Tibial artery (tissue), 4 donors: ENCODE data around the gene SART3.

Source experiments
- DNase-seq, 2 donors: peaks; one replicate each; pipeline ENCODE4 v3.0.0-alpha.2; 2019
- H3K27ac ChIP-seq, 2 donors: fragments of 200-600 bp; sonication (generic) in 1 of 2; 1 replicate in 1 of 2; 2 replicates in 1 of 2; pipeline ENCODE4 v1.5.1; 2018 to 2019; ENCODE audit warnings: mild to moderate bottlenecking in 1 of 2
- H3K27me3 ChIP-seq, 2 donors: fragments of 200-600 bp; sonication (generic) in 1 of 2; one replicate each; pipeline versions ENCODE4 v1.5.1 to v1.6.0; 2016 to 2019
- H3K36me3 ChIP-seq, 3 donors: fragments of 200-600 bp; sonication (generic) in 2 of 3; one replicate each; pipeline ENCODE4 v1.5.1; 2016 to 2019; ENCODE audit warnings: mild to moderate bottlenecking in 2 of 3
- H3K4me1 ChIP-seq, 4 donors: fragments of 200-600 bp; sonication (generic) in 2 of 4; 1 replicate in 3 of 4; 2 replicates in 1 of 4; pipeline ENCODE4 v1.5.1; 2016 to 2019
- H3K4me3 ChIP-seq, 2 donors: fragments of 200-600 bp; sonication (generic) in 1 of 2; 1 replicate in 1 of 2; 2 replicates in 1 of 2; pipeline ENCODE4 v1.5.1; 2018 to 2019; ENCODE audit warnings: mild to moderate bottlenecking in 2 of 2
- H3K9me3 ChIP-seq, 3 donors: fragments of 200-600 bp; sonication (generic) in 1 of 3; one replicate each; pipeline ENCODE4 v1.5.1; 2016 to 2019
- intact Hi-C: fragments of 100-400 bp; cut with DNase I; formaldehyde crosslinking; loops from one replicate; pipeline ENCODE4 v1.15.0; 2023; ENCODE audit warnings: low total_unique reads
- TF ChIP-seq, protein P1 (sequence below), 2 experiments: fragments of 200-600 bp in 1 of 2; fragments of 450-650 bp in 1 of 2; IDR thresholded peaks; one replicate each; pipeline ENCODE4 v1.5.1; 2017 to 2019; ENCODE audit warnings: antibody characterized with exemption in 2 of 2, mild to moderate bottlenecking in 1 of 2, moderate library complexity in 1 of 2

Gene SART3

DNA sequence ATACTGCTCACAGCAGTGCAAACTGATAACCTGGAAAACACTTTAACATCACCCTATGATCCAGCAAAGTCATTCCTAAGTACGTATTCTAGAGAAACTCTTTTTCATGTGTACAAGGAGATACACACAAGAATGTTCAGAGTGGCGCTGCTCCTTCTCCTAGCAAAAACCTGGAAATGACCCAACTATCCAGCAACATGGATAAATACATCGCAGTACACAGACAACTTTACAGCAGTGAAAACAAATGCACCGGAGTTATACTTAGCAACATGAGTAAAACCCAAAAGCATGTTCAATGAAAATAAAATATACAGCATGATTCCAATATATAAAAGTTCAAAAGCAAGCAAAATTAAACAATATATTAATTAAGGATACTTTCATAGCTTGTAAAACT, 18.7 kb downstream of the SART3 start:
- TF ChIP-seq, protein P1, sequence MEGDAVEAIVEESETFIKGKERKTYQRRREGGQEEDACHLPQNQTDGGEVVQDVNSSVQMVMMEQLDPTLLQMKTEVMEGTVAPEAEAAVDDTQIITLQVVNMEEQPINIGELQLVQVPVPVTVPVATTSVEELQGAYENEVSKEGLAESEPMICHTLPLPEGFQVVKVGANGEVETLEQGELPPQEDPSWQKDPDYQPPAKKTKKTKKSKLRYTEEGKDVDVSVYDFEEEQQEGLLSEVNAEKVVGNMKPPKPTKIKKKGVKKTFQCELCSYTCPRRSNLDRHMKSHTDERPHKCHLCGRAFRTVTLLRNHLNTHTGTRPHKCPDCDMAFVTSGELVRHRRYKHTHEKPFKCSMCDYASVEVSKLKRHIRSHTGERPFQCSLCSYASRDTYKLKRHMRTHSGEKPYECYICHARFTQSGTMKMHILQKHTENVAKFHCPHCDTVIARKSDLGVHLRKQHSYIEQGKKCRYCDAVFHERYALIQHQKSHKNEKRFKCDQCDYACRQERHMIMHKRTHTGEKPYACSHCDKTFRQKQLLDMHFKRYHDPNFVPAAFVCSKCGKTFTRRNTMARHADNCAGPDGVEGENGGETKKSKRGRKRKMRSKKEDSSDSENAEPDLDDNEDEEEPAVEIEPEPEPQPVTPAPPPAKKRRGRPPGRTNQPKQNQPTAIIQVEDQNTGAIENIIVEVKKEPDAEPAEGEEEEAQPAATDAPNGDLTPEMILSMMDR (IDR thresholded peaks at IDR 0.05), result no peak
- intact Hi-C loops, result no loop called here
- no peak overlapping the region for H3K27ac ChIP-seq
- no peaks in the 10 kb centered on the region for H3K9me3 ChIP-seq
- H3K4me1 ChIP-seq, result peaks cover 0 to 5% (median 0%) of the 10 kb centered on the region in 4 donors
- no peak for DNase-seq
- no peak overlapping the region for H3K4me3 ChIP-seq
- peaks cover 47 to 71% (median 50%) of the 10 kb centered on the region in 3 donors for H3K36me3 ChIP-seq
- H3K27me3 ChIP-seq, result no peaks in the 10 kb centered on the region

DNA sequence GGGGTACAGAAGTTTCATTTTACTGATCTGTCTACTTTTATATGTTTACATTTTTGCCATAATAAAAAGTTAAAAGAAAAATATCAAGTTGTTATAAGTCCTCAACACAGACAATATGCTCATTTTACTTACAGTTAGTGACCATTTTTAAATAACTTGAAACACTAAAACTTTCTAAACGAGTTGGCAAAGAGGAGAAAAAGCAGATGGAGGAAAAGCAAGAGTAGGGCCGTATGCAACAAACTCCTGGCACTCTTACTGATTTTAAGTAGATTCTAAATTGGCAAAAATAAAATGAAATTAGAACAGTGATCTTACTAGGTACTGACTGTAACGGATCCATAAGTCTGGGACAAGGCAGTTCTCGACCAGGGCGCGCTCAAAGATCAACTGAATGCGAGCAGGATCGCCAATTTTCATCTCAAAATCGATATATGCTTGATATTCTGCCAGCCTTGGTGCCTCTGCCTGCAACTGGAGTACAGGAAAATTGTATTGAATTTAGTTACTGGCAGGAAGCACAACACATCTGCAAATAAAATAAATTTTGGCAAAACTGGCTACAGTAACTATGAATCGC, 22.3 kb downstream of the SART3 start:
- H3K4me3 ChIP-seq, result no peak overlapping the region
- TF ChIP-seq, protein P1 (IDR thresholded peaks at IDR 0.05), result no peak
- H3K9me3 ChIP-seq, result no peaks in the 10 kb centered on the region
- peaks cover 47 to 70% (median 57%) of the 10 kb centered on the region in 3 donors for H3K36me3 ChIP-seq
- intact Hi-C loops, result no loop called here
- H3K27ac ChIP-seq, result no peak overlapping the region
- no peaks in the 10 kb centered on the region for H3K27me3 ChIP-seq
- peaks cover 0 to 5% (median 0%) of the 10 kb centered on the region in 4 donors for H3K4me1 ChIP-seq
- no peak for DNase-seq

DNA sequence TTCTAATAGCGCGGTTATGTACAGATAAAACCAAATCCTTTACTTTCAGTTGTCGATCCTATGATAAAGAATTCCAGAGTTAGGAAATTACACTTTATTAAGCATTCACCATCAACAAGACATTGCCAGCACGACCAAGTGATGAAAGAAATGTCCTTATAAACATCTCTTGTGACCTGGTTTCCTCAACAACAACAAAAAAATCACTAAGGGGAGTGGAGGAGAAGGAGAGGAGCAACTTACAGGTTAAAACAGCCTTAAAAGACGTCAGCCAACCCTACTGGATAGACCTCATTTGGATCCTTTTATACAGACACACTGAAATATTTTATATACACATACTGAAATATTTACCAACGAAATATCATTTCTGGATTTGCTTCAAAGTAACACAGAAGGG, 22.8 kb downstream of the SART3 start:
- Histone ChIP-seq H3K27ac (no peak overlapping the region), H3K4me1 (peaks cover 0 to 5% (median 0%) of the 10 kb centered on the region in 4 donors), H3K4me3 (no peak overlapping the region), H3K36me3 (peaks cover 47 to 70% (median 57%) of the 10 kb centered on the region in 3 donors), H3K27me3 (no peaks in the 10 kb centered on the region), H3K9me3 (no peaks in the 10 kb centered on the region)
- DNase-seq, result no peak
- intact Hi-C loops, result no loop called here
- TF ChIP-seq, protein P1 (IDR thresholded peaks at IDR 0.05), result no peak

DNA sequence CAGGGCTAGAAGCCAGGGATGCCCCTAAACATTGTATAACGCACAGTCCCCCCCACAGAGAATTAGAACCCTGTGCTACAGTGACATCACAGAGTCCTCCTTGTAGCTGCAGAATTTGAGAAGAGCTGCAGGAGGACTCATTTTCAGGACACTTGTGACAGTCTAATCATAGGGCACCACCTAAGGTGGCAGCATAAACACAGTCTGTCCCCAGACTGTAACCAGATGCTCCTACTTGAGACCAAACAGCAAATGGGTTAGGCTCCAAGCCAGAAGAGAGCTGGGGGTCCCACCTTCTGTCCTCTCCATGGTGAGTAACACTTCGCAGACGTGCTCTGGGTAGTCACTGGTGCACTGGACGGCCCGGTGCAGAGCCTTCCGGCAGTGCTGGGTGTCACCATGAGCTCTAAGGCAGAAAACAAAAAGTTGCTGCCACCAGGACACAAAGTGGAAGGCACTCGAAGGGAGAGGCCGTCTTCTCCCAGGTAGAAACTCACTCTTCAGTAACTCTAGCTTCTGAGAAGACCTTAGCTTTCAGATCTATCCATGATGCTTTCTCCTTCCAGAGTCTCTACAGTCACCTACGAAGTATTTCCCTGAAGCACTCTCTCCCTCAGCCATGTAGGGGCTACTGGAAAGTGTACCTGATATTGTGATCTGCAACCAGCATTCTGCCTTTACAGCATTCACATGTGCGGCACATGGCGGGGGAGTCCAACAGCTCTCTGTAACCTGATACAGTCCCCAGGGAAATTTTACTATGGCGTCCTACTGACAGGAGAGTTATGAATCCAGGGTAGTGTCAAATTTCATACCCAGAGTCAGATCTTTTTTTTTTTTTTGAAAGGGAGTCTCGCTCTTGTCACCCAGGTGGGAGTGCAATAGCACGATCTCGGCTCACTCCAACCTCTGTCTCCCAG, 28.8 kb downstream of the SART3 start:
- Histone ChIP-seq H3K27me3 (no peaks in the 10 kb centered on the region), H3K9me3 (no peaks in the 10 kb centered on the region), H3K4me3 (no peak overlapping the region), H3K36me3 (peaks cover 84 to 93% (median 88%) of the 10 kb centered on the region in 3 donors), H3K4me1 (no peaks in the 10 kb centered on the region), H3K27ac (no peak overlapping the region)
- no peak for DNase-seq
- TF ChIP-seq, protein P1 (IDR thresholded peaks at IDR 0.05), result no peak
- intact Hi-C loops, result no loop called here

DNA sequence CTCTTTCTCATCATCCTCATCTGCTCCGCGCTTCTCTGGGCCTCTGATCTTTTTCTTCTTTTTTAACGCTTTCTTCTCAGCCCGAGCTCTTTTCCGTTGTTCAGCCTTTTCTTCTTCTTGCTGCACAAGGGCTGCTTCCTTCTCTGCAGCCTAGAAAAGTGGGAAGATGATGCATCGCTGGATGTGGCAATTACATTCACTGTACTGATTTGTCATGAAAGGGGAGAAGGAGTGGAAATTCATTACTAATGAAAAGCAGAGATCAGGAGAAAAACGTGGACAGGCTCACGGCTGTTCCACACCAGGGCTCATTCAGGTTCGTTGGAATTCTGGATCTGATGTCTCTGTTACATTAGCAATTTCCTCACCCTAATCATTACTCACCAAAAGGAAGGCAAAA, 30.8 kb downstream of the SART3 start:
- Histone ChIP-seq H3K36me3 (peaks cover 88 to 93% (median 88%) of the 10 kb centered on the region in 3 donors), H3K27me3 (no peaks in the 10 kb centered on the region), H3K27ac (no peak overlapping the region), H3K4me1 (no peaks in the 10 kb centered on the region), H3K9me3 (no peaks in the 10 kb centered on the region), H3K4me3 (no peak overlapping the region)
- TF ChIP-seq, protein P1 (IDR thresholded peaks at IDR 0.05), result no peak
- DNase-seq, result no peak
- intact Hi-C loops, result no loop called here
